GM12873 (cell line): ENCODE measurements around the gene SPATC1L.

Experiments
- TF ChIP-seq, protein P1 (sequence below): IDR thresholded peaks from 2 replicates; pipeline ENCODE4 v1.5.1; 2012; ENCODE audit warnings: low read depth, mild to moderate bottlenecking, moderate library complexity, low read length, control low read depth; ENCODE audit not compliant: insufficient read depth; ENCODE audit errors: missing control alignments

SPATC1L gene

DNA sequence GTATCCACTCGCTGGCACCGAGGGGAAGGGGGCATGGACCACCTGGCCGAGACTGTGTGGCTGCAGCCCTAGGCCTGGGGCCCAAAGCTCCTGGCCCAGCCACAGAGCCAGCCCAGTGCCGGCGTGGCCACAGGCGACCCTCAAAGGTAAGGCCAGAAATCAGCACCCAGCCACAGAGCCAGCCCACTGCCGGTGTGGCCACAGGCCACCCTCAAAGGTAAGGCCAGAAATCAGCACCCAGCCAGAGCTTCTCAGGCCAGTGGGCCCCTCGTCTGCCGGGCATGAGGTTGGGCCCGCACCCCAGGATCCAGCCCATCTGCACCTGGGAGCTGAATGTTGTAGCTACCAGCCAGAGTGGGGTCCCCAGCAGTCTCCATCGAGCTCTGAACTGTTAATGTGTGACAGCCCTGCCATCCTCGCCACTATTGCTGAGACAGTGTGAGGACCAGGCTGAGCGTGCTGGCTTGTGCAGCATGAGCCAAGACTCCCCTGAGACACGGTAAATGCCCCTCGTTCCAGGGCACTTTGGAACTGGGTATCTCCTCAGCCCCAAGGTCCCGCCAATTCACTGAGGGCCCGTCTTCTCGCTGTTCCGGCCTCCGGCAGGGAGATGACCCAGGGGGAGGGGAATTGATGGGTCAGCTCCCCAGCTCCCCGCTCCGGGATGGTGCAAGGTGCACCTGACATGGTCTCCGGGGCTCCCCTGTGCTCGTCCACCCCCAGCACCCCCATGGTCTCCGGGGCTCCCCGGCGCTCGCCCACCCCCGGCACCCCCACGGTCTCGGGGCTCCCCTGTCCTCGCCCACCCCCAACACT is 24.2 kb downstream of the SPATC1L start:
- TF ChIP-seq, protein P1, sequence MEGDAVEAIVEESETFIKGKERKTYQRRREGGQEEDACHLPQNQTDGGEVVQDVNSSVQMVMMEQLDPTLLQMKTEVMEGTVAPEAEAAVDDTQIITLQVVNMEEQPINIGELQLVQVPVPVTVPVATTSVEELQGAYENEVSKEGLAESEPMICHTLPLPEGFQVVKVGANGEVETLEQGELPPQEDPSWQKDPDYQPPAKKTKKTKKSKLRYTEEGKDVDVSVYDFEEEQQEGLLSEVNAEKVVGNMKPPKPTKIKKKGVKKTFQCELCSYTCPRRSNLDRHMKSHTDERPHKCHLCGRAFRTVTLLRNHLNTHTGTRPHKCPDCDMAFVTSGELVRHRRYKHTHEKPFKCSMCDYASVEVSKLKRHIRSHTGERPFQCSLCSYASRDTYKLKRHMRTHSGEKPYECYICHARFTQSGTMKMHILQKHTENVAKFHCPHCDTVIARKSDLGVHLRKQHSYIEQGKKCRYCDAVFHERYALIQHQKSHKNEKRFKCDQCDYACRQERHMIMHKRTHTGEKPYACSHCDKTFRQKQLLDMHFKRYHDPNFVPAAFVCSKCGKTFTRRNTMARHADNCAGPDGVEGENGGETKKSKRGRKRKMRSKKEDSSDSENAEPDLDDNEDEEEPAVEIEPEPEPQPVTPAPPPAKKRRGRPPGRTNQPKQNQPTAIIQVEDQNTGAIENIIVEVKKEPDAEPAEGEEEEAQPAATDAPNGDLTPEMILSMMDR: no peak

DNA sequence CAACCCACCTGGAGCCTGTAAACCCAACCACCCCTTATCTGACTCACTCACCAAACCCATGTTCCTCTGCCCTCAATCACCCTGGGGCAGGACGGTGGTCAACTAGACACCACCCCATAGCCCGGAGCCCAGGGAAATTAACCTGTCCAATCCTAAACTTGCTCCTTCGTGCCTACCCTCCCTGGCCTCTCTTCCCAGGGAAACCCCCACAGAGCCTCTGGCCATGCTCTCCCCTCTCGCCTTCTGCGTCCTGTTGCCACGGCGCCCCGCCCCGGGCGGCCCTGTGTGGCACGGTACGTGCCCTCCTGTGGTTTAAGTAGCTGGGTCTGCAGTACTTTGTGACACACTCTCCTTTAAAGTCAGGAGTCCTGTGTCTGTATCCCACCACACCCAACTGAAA is 24.9 kb downstream of the SPATC1L start:
- TF ChIP-seq, protein P1: no peak

DNA sequence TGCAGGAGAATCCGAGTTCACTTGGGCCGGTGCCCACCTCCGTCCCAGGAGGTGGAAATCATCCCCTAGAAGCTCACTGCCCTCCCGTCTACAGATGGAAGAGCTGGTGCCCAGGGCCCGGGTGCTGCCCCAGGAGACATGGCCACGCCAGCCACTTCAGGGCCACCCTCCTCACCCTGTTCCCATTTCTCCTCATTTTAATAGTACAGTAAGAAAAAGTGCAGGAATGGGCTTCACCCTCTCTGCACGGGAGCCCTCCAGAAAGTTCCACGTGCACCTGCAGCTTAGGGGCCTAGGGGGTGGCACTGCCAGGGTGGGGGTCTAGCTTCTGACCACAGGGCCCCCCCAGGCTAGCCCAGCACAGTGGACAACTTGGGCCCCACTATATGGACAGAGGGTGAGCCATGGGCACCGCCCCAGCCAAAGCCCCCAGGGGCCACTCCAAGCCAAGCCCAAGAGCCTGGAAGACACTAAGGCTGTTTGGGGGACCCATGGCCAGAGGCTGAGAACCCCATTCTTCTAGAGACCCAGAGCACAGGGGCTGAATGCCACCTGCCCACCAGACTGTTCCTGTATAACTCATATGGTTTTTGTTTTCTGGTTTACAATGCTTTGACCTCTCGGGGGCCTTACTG is 25.5 kb downstream of the SPATC1L start:
- TF ChIP-seq, protein P1: no peak

DNA sequence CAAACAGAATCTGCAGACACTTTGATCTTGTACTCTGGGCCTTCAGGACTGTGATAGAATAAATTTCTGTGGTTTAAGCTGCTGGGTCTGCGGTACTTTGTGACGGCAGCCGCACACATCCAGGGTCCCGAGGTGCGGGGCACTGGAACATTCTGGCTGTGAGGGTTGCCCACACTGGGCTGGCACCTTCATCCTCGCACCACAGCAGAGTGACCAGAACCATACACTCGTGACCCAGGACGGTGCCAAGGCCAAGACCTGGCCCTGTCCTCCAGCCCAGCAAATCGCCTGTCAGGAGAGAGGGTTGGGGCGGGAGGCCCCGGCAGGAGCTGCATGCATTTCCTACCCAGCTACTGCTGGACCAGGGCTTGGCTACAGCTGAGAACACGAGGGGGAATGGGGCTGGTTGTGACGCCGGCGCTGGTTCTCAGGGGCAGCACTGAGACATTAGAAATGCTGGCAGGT is 26.2 kb downstream of the SPATC1L start:
- TF ChIP-seq, protein P1: no peak

DNA sequence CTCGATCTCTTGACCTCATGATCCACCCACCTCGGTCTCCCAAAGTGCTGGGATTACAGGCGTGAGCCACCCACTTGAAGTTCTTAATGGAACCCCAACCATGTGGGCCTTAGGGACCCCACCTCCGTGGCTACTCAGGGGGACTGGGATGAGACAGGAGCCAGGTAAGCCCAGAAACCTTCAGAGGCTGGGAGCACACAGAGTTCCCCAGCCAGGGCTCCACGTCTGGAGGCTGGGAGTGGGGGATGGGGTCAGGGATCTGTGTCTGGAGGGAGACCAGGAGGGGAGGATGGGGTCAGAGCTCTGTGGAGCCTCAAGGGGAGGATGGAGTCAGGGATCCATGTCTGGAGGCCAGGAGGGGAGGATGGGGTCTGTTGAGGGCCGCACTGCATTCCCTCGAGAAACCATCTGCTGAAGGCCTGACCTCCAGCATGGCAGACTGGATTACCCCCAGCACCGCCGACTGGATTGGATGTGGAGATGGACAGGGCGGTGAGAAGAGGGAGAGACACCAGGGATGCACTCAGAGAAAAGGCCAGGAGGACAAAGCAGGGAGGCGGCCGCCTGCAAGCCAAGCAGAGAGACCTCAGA is 26.8 kb downstream of the SPATC1L start:
- TF ChIP-seq, protein P1: no peak

DNA sequence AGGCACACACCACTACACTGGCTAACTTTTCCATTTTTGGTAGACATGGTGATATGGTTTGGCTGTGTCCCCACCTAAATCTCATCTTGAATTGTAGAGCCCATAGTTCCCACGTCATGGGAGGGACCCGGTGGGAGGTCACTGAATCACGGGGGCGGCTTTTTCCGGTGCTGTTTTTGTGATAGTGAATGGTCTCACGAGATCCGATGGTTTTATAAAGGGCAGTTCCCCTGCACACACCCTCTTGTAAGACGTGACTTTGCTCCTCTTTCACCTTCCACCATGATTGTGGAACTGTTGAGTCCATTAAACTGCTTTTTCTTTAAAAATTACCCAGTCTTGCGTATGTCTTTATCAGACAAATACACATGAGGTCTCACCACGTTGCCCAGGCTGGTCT is 27.6 kb downstream of the SPATC1L start:
- TF ChIP-seq, protein P1: no peak

DNA sequence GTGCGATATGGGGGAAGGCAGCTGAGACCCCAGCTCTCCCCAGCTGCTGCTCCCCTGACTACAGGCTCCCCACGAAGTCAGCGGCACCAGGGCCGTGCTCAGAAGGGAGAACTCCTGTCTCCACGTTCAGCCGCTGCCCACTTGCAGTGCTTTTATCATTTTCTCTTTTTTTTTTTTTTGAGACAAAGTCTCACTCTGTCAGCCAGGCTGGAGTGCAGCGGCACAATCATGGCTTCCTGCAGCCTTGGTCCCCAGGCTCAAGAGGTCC is 27.9 kb downstream of the SPATC1L start:
- TF ChIP-seq, protein P1: no peak
